ENCODE measurements around the gene VAMP3.

The VAMP3 gene

GRCh38 chr1:7786795-7787194 is 15.7 kb downstream of the VAMP3 start:
- TF ChIP-seq FOXP2 (optimal IDR thresholded peaks at IDR 0.05; ENCODE audit: borderline replicate concordance, extremely low read depth, extremely low read length, insufficient read depth), result no peak
- no peak for TF ChIP-seq SIN3A (IDR thresholded peaks at IDR 0.05; ENCODE audit: borderline replicate concordance, insufficient read depth, low read length)
- TF ChIP-seq REST (IDR thresholded peaks at IDR 0.05; ENCODE audit: insufficient read depth in 1 of 2, low read depth in 2 of 2, low read length in 2 of 2), result no peak
- TF ChIP-seq POLR2AphosphoS5 (IDR thresholded peaks at IDR 0.05; ENCODE audit: low read depth, low read length), result no peak
- no peak for TF ChIP-seq TAF1 (IDR thresholded peaks at IDR 0.05; ENCODE audit: borderline replicate concordance, insufficient read depth, low read length)

- TF ChIP-seq POLR2AphosphoS5 (IDR thresholded peaks at IDR 0.05; ENCODE audit: low read depth, low read length) (no peak), FOXP2 (optimal IDR thresholded peaks at IDR 0.05; ENCODE audit: borderline replicate concordance, extremely low read depth, extremely low read length, insufficient read depth) (no peak), TAF1 (IDR thresholded peaks at IDR 0.05; ENCODE audit: borderline replicate concordance, insufficient read depth, low read length) (no peak), SIN3A (IDR thresholded peaks at IDR 0.05; ENCODE audit: borderline replicate concordance, insufficient read depth, low read length) (no peak), REST (IDR thresholded peaks at IDR 0.05; ENCODE audit: insufficient read depth in 1 of 2, low read depth in 2 of 2, low read length in 2 of 2) (no peak)
Observed at GRCh38 chr1:7789828-7790227, 18.7 kb downstream of the VAMP3 start.

- TF ChIP-seq FOXP2 (optimal IDR thresholded peaks at IDR 0.05; ENCODE audit: borderline replicate concordance, extremely low read depth, extremely low read length, insufficient read depth) (no peak), REST (IDR thresholded peaks at IDR 0.05; ENCODE audit: insufficient read depth in 1 of 2, low read depth in 2 of 2, low read length in 2 of 2) (no peak), TAF1 (IDR thresholded peaks at IDR 0.05; ENCODE audit: borderline replicate concordance, insufficient read depth, low read length) (no peak), SIN3A (IDR thresholded peaks at IDR 0.05; ENCODE audit: borderline replicate concordance, insufficient read depth, low read length) (no peak), POLR2AphosphoS5 (IDR thresholded peaks at IDR 0.05; ENCODE audit: low read depth, low read length) (no peak)
Observed at GRCh38 chr1:7795406-7795805, 24.3 kb downstream of the VAMP3 start.

- TF ChIP-seq FOXP2 (optimal IDR thresholded peaks at IDR 0.05; ENCODE audit: borderline replicate concordance, extremely low read depth, extremely low read length, insufficient read depth) (no peak), POLR2AphosphoS5 (IDR thresholded peaks at IDR 0.05; ENCODE audit: low read depth, low read length) (no peak), TAF1 (IDR thresholded peaks at IDR 0.05; ENCODE audit: borderline replicate concordance, insufficient read depth, low read length) (no peak), SIN3A (IDR thresholded peaks at IDR 0.05; ENCODE audit: borderline replicate concordance, insufficient read depth, low read length) (no peak), REST (IDR thresholded peaks at IDR 0.05; ENCODE audit: insufficient read depth in 1 of 2, low read depth in 2 of 2, low read length in 2 of 2) (no peak)
Observed at GRCh38 chr1:7805460-7805859, 34.4 kb downstream of the VAMP3 start.
